GM12892 (cell line): ENCODE measurements around the gene NQO2.
A peak's percentile ranks its signal among the peaks of the same experiment; 100 is the strongest.
"Not testable (repeated sequence)": the region's sequence is repeated elsewhere in the genome, so short reads cannot be mapped to it uniquely, and the experiment has no call there.

ENCODE experiments used
- DNase-seq: peaks from one replicate; pipeline ENCODE4 v3.0.0; 2011; ENCODE audit not compliant: insufficient read length
- FAIRE-seq: peaks from 2 replicates; lab custom pipeline; 2011; peaks lifted over from hg19 to GRCh38; lab: Jason Lieb, UNC
- POLR2A ChIP-seq: IDR thresholded peaks from 2 replicates; pipeline ENCODE4 v1.6.1; 2011; ENCODE audit warnings: low read depth, low read length, control low read depth
- POLR2AphosphoS5 ChIP-seq: IDR thresholded peaks from 2 replicates; pipeline ENCODE4 v1.6.1; 2011; ENCODE audit warnings: low read depth, low read length, control low read depth
- TAF1 ChIP-seq: IDR thresholded peaks from 2 replicates; pipeline ENCODE4 v1.6.1; 2011; ENCODE audit warnings: low read depth, mild to moderate bottlenecking, control low read depth, low read length, borderline replicate concordance

NQO2 gene

DNA sequence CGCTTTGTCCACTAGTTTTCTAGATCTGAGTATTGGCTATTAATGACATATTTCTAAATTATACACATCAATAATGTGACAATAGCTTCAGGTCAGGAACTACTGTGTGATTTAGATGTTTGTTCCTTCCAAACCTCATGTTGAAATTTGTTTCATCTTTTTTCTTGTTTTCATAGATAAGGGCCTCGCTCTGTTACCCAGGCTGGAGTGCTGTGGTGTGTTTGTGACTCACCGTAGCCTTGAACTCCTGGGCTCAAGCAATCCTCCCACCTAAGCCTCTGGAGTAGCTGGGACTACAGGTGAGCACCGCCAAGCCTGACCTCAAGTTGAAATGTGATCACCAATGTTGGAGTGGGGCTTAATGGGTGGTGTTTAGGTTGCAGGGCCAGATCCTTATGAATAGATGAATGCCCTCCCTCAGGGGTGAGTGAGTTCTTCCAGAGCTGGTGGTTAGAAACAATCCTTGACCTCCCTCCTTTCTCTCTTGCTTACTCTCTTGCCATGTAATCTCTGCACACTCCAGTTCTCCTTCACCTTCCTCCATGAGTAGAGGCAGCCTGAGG is 5.9 kb upstream of the NQO2 start:
- no peak for DNase-seq
- no peak for FAIRE-seq
- TF ChIP-seq POLR2AphosphoS5 (no peak), POLR2A (no peak), TAF1 (no peak)

DNA sequence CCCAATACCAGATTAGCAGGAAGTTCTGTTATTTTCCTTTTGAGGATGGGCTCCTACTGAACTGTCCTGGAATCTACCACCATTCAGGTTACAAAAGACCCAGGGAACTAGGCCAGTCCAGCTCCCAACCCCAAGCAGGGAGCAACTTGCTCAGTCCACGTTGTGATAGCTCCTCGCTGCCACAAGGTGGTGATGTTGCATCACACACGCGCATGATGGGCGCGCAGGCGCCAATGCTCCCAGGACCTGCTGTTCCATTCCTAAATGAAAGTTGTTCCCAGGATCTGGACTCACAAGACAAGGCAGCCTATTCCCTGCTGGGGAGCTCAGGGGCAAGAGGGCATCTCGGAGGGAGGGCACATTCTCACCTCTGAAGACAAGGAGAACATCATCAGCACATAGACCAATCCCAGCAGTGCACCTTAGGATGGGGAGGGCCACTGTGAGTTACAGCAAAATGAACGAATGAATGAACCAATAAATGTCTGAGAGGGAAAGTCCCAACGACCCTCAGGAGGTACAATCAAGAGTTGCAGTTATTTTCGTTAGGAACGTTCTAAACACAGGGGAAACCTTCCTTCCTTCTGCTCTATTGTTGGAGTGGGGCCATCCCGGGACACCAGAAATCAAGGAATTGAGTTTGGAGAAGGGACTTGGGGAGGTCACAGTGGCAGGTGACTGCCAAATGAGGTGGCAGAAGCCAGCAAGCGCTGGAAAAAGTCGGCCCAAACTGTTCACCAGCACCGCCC is 1.3 kb upstream of the NQO2 start:
- not testable (repeated sequence) for DNase-seq
- peak; percentile 100 for FAIRE-seq

DNA sequence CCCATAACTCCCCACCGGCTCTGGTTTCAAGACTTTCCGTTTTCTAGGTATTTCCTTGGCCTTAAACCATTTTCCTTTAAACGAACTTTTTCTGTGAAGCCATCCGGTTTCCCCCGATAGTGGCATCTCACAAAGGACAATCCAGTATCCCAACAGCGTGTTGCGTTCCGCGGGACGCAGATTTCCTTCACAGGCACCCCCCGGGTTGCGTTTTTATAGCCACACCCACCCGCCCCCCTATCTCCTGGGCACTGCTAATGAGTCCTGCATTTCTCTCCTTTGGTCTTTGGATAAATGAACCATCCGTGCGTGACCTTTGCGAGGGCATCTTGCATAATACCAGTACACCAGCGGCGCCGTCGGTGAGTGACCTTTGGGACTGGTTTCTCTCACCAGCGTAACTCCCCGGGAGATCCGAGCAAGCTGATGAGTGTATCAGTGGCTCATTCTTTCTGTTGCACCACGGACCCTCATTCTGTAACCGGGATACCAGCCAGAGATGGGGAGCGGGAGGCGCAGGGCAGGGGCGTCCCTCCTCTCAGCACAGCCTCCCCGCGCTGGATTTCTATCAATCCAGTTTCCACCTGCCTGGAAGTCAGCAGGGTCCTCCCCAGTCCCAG is 586 bp upstream of the NQO2 start:
- no peak for DNase-seq
- no peak for FAIRE-seq
- TF ChIP-seq POLR2AphosphoS5 = no peak

DNA sequence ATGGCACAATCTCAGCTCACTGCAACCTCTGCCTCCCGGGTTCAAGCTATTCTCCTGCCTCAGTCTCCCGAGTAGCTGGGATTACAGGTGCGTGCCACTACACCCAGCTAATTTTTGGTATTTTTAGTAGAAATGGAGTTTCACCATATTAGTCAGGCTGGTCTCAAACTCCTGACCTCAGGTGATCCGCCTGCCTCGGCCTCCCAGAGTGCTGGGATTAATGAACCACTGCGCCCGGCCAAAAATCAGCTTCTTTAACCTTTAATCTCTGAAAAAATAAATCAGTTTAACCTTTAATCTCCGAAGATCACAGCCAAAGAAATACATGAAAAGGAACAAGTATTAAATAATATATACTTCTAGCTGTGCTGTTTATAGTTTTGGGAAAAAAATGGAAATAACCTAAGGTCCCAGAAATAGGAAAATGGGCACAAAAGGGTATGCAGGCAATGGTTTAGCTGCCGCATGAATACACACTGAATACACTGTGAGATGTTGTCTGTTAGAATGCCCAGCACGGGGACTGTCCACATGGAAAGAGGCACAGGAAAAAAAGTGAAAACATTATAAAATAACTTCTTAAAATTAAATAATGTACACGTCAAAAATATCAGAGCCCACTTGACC is 1.6 kb downstream of the NQO2 start:
- no peak for FAIRE-seq

DNA sequence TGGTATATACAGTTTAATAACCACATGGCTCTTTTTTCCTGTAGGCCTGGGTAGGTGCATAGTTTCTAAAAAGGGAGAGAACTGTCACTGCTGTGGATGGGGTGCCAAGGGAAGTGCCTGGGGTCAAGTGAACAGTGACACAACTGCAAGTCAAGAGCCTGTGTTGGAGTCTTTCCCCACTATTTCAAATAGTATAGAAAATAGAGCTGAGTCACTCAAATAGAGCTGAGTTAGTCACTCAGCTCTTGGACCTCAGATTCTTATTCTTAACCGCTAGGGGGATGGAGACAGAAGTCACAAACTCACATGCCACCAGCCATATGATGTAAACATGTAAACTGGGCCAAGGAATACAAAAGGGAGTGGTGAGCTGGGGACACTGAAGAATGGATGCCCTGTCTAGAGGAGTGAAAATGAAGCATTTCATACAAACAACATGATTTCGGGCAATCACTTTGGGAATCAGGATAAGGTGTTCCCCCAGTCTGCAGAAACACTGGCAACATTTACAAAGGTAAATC is 2.1 kb downstream of the NQO2 start:
- no peak for DNase-seq
- no peak for FAIRE-seq
- no peak for TF ChIP-seq POLR2A
- TF ChIP-seq TAF1 = no peak
- TF ChIP-seq POLR2AphosphoS5 = no peak

More for the DNA sequence above, 1.6 kb downstream of the NQO2 start:
- TF ChIP-seq POLR2A (no peak), POLR2AphosphoS5 (no peak), TAF1 (no peak)
- DNase-seq = no peak

DNA sequence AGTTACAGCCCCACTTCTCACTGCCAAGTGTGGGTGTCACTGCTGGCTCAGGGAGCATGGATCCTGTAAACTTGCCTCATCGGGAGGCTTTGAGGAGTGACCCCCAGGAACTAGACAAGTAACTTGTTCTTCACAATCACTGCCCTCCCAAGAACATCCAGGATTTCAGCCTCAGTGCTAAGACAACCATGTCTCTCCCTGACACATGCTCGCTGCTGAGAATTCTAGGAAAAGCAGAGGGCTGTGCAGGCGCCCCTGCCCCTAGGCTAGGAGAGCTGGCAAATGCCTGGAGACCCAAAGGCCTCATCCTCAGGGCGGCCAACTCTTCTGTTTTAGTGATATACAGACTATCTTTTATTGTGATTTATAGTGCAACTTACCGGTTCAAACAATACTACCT is 3.5 kb downstream of the NQO2 start:
- not testable (repeated sequence) for DNase-seq, FAIRE-seq

DNA sequence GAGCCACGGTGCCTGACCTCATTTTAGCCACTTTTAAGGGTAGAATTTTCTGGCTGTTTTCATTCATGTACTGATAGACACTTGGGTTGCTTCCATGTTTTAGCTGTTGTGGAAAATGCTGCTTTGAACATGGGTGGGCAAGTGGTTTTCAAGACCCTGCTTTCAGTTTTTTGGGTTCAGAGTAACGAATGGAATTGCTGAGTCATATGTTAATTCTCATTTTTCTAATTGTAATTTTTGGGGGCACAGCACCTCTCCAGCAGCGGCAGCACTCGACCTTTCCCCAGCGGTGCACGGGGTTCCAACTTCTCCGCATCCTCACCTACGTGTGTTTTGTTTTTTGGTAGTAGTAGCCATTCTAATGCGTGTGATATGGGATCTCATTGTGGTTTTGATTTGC is 5.4 kb downstream of the NQO2 start:
- DNase-seq (no peak), FAIRE-seq (no peak)
- no peak for TF ChIP-seq POLR2A
- TF ChIP-seq POLR2AphosphoS5 = no peak
- no peak for TF ChIP-seq TAF1

DNA sequence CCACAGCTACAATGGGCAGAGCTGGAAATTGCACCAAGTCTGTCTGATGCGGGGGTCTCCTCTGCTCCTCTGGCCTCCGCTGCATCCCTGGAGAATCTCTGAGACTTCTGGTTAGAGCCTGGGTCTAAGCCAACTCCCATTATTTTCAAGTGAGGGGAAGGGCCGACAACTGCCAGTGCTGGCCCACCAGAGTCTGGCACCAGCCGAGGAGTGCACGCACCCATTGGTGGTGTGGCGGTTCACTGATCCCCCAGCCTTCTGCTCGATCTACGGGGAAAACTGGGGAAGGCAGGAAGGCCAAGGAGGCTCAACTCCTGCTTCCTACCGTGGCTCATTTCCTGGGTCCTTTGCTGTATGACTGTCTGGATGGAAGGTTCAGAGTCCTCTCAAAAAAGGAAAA is 6.2 kb downstream of the NQO2 start:
- DNase-seq (no peak), FAIRE-seq (no peak)
- TF ChIP-seq POLR2A = no peak
- no peak for TF ChIP-seq POLR2AphosphoS5
- no peak for TF ChIP-seq TAF1

DNA sequence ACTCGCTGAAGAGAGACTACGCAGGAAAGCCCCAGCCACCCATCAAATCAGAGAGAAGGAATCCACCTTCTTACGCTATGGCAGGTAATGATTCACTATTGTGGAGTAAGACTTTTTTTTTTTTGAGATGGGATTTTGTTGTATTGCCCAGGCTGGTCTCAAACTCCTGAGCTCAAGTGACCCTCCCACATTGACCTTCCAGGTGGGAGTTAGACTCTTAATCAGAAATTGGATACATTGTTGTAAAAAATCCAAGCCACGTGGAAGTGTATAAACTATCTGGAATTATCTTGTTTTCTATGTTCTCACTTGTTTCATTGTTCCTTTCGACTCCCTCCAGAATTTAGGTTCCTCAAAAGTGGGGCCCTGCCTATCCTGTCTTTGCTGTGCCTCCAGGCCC is 6.8 kb downstream of the NQO2 start:
- DNase-seq (no peak), FAIRE-seq (no peak)
- TF ChIP-seq TAF1 (no peak), POLR2AphosphoS5 (no peak), POLR2A (no peak)

DNA sequence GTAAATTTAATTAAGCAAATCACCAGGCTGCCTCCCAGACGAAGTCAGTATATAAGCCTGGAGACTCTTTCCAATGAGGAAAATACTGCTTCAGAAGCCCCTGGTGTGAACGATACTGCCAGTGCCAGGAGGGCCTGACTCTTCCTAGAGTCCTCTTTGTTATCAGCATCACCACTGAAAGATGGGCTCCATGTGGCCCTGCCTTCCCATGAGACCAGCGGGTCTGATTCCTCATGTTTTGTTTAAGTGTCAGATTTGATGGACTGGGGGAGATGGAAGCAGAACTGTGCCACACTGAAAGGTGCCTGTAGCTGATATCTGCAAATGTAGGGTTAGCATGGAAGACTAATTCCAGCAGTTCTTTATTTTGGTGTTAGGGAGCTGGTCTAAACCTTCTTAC is 7.9 kb downstream of the NQO2 start:
- TF ChIP-seq POLR2AphosphoS5 = no peak
- no peak for TF ChIP-seq TAF1
- TF ChIP-seq POLR2A = no peak
- FAIRE-seq = no peak
- DNase-seq = no peak

DNA sequence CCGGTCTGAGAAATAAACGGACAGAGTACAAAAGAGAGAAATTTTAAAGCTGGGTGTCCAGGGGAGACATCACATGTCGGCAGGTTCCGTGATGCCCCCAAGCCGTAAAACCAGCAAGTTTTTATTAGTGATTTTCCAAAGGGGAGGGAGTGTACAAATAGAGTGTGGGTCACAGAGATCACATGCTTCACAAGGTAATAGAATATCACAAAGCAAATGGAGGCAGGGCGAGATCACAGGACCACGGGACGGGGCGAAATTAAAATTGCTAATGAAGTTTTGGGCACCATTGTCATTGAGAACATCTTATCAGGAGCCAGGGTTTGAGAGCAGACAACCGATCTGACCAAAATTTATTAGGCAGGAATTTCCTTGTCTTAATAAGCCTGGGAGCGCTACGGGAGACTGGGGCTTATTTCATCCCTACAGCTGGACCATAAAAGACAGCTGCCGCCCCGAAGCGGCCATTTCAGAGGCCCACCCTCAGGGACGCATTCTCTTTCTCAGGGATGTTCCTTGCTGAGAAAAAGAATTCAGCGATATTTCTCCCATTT is 9.1 kb downstream of the NQO2 start:
- not testable (repeated sequence) for DNase-seq, FAIRE-seq

DNA sequence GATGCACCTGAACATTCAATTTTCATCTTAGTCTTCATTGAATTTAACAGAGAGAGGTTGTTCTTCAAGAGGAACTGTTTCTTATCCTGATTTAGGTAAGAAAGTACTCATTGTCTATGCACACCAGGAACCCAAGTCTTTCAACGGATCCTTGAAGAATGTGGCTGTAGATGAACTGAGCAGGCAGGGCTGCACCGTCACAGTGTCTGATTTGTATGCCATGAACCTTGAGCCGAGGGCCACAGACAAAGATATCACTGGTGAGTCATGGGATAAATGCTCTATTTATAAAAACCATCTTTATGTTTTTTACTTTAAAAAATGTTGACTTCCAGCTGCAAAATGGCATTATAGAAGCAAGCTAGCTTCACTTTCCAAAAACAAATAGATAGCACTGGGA is 10.2 kb downstream of the NQO2 start:
- DNase-seq (no peak), FAIRE-seq (no peak)
- no peak for TF ChIP-seq TAF1
- no peak for TF ChIP-seq POLR2AphosphoS5
- no peak for TF ChIP-seq POLR2A
